Caco-2 (cell line): Measurements from ENCODE around the gene SPDYE6. TPM values are rescaled to one million over a fixed set of nuclear protein-coding genes. Genes with fewer than 3 reads are reported as not detected.

Source experiments
- BruUV-seq: library from RNA; stranded (reverse); fragments of 400-500 nt; replicated peaks from 2 replicates; lab custom pipeline; 2021; lab: Mats Ljungman, UMichigan
- CTCF ChIA-PET: fragments of 300-600 bp; sonication (Branson Sonifier 250); formaldehyde crosslinking; loops from one replicate; lab custom pipeline; 2022; ENCODE audit warnings: antibody characterized with exemption; lab: Charles Lee
- POLR2A ChIA-PET: fragments of 300-600 bp; sonication (Branson Sonifier 250); formaldehyde crosslinking; loops from one replicate; lab custom pipeline; 2022; ENCODE audit warnings: antibody characterized with exemption; lab: Charles Lee
- DNase-seq, 2 experiments: peaks; one replicate each; pipeline versions ENCODE4 v3.0.0 to v3.0.0-alpha.2; 2020 to 2022
- H3K27me3 ChIP-seq: replicated peaks from 2 replicates; pipeline ENCODE4 v1.6.0; 2011; ENCODE audit warnings: low read length; ENCODE audit not compliant: control insufficient read depth, insufficient read depth
- H3K36me3 ChIP-seq: 2 replicates; pipeline ENCODE4 v1.5.1; 2011; ENCODE audit warnings: low read length; ENCODE audit not compliant: control insufficient read depth, insufficient read depth
- H3K4me1 ChIP-seq: fragments of 250-450 bp; sonication (Bioruptor Pico); 2 replicates; pipeline ENCODE4 v1.5.1; 2020; ENCODE audit warnings: mild to moderate bottlenecking
- H3K4me3 ChIP-seq: 2 replicates; pipeline ENCODE4 v1.5.1; 2011; ENCODE audit warnings: low read depth, mild to moderate bottlenecking, control low read depth, low read length
- H3K9me3 ChIP-seq: fragments of 250-450 bp; sonication (Bioruptor Pico); 2 replicates; pipeline ENCODE4 v1.5.1; 2020; ENCODE audit warnings: mild to moderate bottlenecking, moderate library complexity
- H3K27ac Mint-ChIP-seq: one replicate; pipeline ENCODE4 v1.8.0; 2022; ENCODE audit warnings: mixed read lengths; ENCODE audit not compliant: unreplicated experiment
- H3K27me3 Mint-ChIP-seq: one replicate; pipeline ENCODE4 v1.8.0; 2022; ENCODE audit warnings: mixed read lengths; ENCODE audit not compliant: insufficient read depth, unreplicated experiment
- H3K36me3 Mint-ChIP-seq: one replicate; pipeline ENCODE4 v1.8.0; 2022; ENCODE audit warnings: mild to moderate bottlenecking, mixed read lengths; ENCODE audit not compliant: insufficient read depth, unreplicated experiment
- H3K4me1 Mint-ChIP-seq: one replicate; pipeline ENCODE4 v1.8.0; 2022; ENCODE audit warnings: low read depth, mixed read lengths; ENCODE audit not compliant: unreplicated experiment
- H3K4me3 Mint-ChIP-seq: one replicate; pipeline ENCODE4 v1.8.0; 2022; ENCODE audit warnings: mild to moderate bottlenecking, moderate library complexity, mixed read lengths; ENCODE audit not compliant: unreplicated experiment
- H3K9me3 Mint-ChIP-seq: one replicate; pipeline ENCODE4 v1.8.0; 2022; ENCODE audit warnings: mixed read lengths; ENCODE audit not compliant: unreplicated experiment
- intact Hi-C: fragments of 100-400 bp; cut with micrococcal nuclease; formaldehyde crosslinking; loops from one replicate; pipeline ENCODE4 v1.10.0; 2022; ENCODE audit not compliant: unreplicated experiment
- total RNA-seq: library from RNA; stranded (reverse); gene quantifications from 2 replicates; pipeline ENCODE4 v1.2.3, GENCODE V29; 2022
- TF ChIP-seq, protein P1 (sequence below), 2 experiments: fragments of 200-600 bp in 1 of 2; IDR thresholded peaks; 1 replicate in 1 of 2; 2 replicates in 1 of 2; pipeline versions ENCODE4 v1.5.1 to v1.8.0; 2011 to 2022; ENCODE audit warnings: antibody characterized with exemption in 1 of 2, control low read depth in 1 of 2, inconsistent platforms in 1 of 2, low read depth in 1 of 2, low read length in 1 of 2, mild to moderate bottlenecking in 1 of 2, moderate library complexity in 1 of 2; ENCODE audit not compliant: insufficient read depth in 1 of 2, severe bottlenecking in 1 of 2, unreplicated experiment in 1 of 2

The SPDYE6 gene
- total RNA-seq, 1 experiment from 2014 or later = not detected

GRCh38 chr7:102300643-102301221 lies 55.5 kb downstream of the SPDYE6 start:
- intact Hi-C loops = no loop called here
- peaks cover 4% of the 10 kb centered on the region for H3K4me1 Mint-ChIP-seq
- H3K27ac Mint-ChIP-seq = no peak overlapping the region
- CTCF ChIA-PET = no interaction called here
- DNase-seq = no peak
- BruUV-seq = no TSS peak
- Histone ChIP-seq H3K36me3 (no peaks in the 10 kb centered on the region), H3K4me3 (no peak overlapping the region), H3K9me3 (no peaks in the 10 kb centered on the region), H3K4me1 (peaks cover 2% of the 10 kb centered on the region; the same call in 1 of the 2 replicates), H3K27me3 (no peaks in the 10 kb centered on the region)
- no peaks in the 10 kb centered on the region for H3K36me3 Mint-ChIP-seq
- H3K9me3 Mint-ChIP-seq = no peaks in the 10 kb centered on the region
- H3K4me3 Mint-ChIP-seq = no peak overlapping the region
- POLR2A ChIA-PET = no interaction called here
- H3K27me3 Mint-ChIP-seq = no peaks in the 10 kb centered on the region
- TF ChIP-seq, protein P1, sequence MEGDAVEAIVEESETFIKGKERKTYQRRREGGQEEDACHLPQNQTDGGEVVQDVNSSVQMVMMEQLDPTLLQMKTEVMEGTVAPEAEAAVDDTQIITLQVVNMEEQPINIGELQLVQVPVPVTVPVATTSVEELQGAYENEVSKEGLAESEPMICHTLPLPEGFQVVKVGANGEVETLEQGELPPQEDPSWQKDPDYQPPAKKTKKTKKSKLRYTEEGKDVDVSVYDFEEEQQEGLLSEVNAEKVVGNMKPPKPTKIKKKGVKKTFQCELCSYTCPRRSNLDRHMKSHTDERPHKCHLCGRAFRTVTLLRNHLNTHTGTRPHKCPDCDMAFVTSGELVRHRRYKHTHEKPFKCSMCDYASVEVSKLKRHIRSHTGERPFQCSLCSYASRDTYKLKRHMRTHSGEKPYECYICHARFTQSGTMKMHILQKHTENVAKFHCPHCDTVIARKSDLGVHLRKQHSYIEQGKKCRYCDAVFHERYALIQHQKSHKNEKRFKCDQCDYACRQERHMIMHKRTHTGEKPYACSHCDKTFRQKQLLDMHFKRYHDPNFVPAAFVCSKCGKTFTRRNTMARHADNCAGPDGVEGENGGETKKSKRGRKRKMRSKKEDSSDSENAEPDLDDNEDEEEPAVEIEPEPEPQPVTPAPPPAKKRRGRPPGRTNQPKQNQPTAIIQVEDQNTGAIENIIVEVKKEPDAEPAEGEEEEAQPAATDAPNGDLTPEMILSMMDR (IDR thresholded peaks at IDR 0.05; ENCODE audit: insufficient read depth in 1 of 2, low read depth in 1 of 2, low read length in 1 of 2, severe bottlenecking in 1 of 2, unreplicated experiment in 1 of 2) = no peak

DNA sequence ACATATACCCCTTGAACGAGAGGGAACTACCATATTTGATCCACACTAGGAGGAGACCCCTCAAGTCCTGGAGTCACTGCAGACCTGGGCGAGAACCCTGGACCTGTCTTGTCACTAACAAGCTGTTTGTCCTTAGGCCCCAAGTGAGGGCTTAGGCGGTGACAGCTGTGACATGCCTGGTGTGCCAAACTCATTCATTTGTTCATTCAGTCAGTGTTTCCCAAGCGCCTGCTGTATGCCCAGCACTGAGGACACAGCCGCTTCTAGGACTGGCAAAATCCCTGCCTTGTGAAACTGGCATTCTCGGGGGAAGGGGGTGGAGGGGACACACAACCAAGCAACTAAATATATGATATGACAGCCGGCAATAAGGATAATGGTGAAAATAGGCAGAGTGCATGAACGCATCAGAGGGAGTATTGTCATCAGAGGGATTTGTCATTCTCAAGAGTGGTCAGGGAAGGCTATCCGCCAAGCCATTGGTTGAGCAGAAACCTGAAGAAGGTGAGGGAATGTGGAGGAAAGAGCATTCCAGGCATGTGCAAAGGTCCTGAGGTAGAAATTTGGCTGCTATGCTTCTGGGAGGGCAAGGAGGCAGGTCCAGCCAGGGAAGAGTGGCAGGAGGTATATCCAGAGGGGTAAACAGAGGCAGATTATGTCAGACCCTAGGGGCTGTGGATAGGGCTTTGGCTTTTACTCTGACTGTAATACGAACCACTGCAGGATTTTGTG lies 58.6 kb downstream of the SPDYE6 start:
- TF ChIP-seq, protein P1 (IDR thresholded peaks at IDR 0.05; ENCODE audit: insufficient read depth in 1 of 2, low read depth in 1 of 2, low read length in 1 of 2, severe bottlenecking in 1 of 2, unreplicated experiment in 1 of 2) = no peak
- Mint-ChIP-seq H3K4me1 (peaks cover 11% of the 10 kb centered on the region), H3K27ac (no peak overlapping the region), H3K27me3 (no peaks in the 10 kb centered on the region), H3K4me3 (no peak overlapping the region), H3K9me3 (no peaks in the 10 kb centered on the region), H3K36me3 (peaks cover 5% of the 10 kb centered on the region)
- no peaks in the 10 kb centered on the region for H3K9me3 ChIP-seq
- ChIA-PET CTCF (interaction anchor here (0.9 to 1.0 kb wide), 2 partner anchors 10 to 23 kb away, joined by 3 to 5 read pairs; no protein-coding TSS in a partner anchor), POLR2A (no interaction called here)
- intact Hi-C loops = no loop called here
- no TSS peak for BruUV-seq
- H3K27me3 ChIP-seq = no peaks in the 10 kb centered on the region
- H3K4me3 ChIP-seq = no peak overlapping the region
- no peak for DNase-seq
- H3K4me1 ChIP-seq = peaks cover 11% of the 10 kb centered on the region
- no peaks in the 10 kb centered on the region for H3K36me3 ChIP-seq

GRCh38 chr7:102296514-102296913 lies 59.7 kb downstream of the SPDYE6 start:
- peaks cover 11% of the 10 kb centered on the region for H3K4me1 Mint-ChIP-seq
- ChIA-PET POLR2A (no interaction called here), CTCF (interaction anchor here (0.9 kb wide), 1 partner anchor 9 kb away, joined by 3 read pairs; no protein-coding TSS in a partner anchor)

More at GRCh38 chr7:102296514-102296913, 59.7 kb downstream of the SPDYE6 start:
- no peak for DNase-seq
- Histone ChIP-seq H3K4me3 (no peak overlapping the region), H3K36me3 (no peaks in the 10 kb centered on the region), H3K27me3 (no peaks in the 10 kb centered on the region), H3K9me3 (no peaks in the 10 kb centered on the region), H3K4me1 (peaks cover 11% of the 10 kb centered on the region)
- Mint-ChIP-seq H3K27ac (no peak overlapping the region), H3K27me3 (no peaks in the 10 kb centered on the region), H3K4me3 (no peak overlapping the region), H3K36me3 (peaks cover 5% of the 10 kb centered on the region), H3K9me3 (no peaks in the 10 kb centered on the region)
- intact Hi-C loops = no loop called here
- TF ChIP-seq, protein P1 (IDR thresholded peaks at IDR 0.05; ENCODE audit: insufficient read depth in 1 of 2, low read depth in 1 of 2, low read length in 1 of 2, severe bottlenecking in 1 of 2, unreplicated experiment in 1 of 2) = no peak
- BruUV-seq = no TSS peak
